Mucosa of rectum (tissue), 2 donors: ENCODE data around the gene DACT2.
A peak's percentile ranks its signal among the peaks of the same experiment; 100 is the strongest.
"Not testable (repeated sequence)": the region's sequence is repeated elsewhere in the genome, so short reads cannot be mapped to it uniquely, and the experiment has no call there.

ENCODE experiments used
- H3K27ac ChIP-seq, 2 donors: one replicate each; pipeline ENCODE4 v1.7.0; 2013; ENCODE audit warnings: inconsistent platforms in 2 of 2, low read depth in 2 of 2, low read length in 2 of 2
- H3K27me3 ChIP-seq, 2 donors: one replicate each; pipeline ENCODE4 v1.7.0; 2013; ENCODE audit warnings: low read length in 2 of 2; ENCODE audit not compliant: control insufficient read depth in 2 of 2, insufficient read depth in 2 of 2
- H3K36me3 ChIP-seq, 2 donors: one replicate each; pipeline ENCODE4 v1.7.0; 2013; ENCODE audit warnings: low read length in 2 of 2; ENCODE audit not compliant: control insufficient read depth in 2 of 2, insufficient read depth in 2 of 2
- H3K4me1 ChIP-seq, 2 donors: one replicate each; pipeline ENCODE4 v1.7.0; 2013; ENCODE audit warnings: low read length in 2 of 2, mild to moderate bottlenecking in 1 of 2; ENCODE audit not compliant: control insufficient read depth in 2 of 2, insufficient read depth in 2 of 2
- H3K4me3 ChIP-seq, 2 donors: one replicate each; pipeline ENCODE4 v1.7.0; 2013; ENCODE audit warnings: low read length in 2 of 2
- H3K9ac ChIP-seq, 2 donors: one replicate each; pipeline ENCODE4 v1.7.0; 2013; ENCODE audit warnings: low read length in 2 of 2, low read depth in 1 of 2, mild to moderate bottlenecking in 1 of 2
- H3K9me3 ChIP-seq, 2 donors: one replicate each; pipeline ENCODE4 v1.7.0; 2013; ENCODE audit warnings: low read length in 2 of 2; ENCODE audit not compliant: control insufficient read depth in 2 of 2
- donor health status: healthy.
- donor health status: Normal muscosa, but diverticular disease.

The DACT2 gene

GRCh38 chr6:168322966-168323365, 3.4 kb upstream of the DACT2 start:
- Histone ChIP-seq H3K9ac (no peak overlapping the region), H3K27me3 (no peaks in the 10 kb centered on the region), H3K9me3 (no peaks in the 10 kb centered on the region), H3K4me3 (no peak overlapping the region), H3K36me3 (no peaks in the 10 kb centered on the region), H3K27ac (no peak overlapping the region), H3K4me1 (peaks cover 5% of the 10 kb centered on the region in 2 donors)

- H3K27me3 ChIP-seq, result no peaks in the 10 kb centered on the region
- no peaks in the 10 kb centered on the region for H3K9me3 ChIP-seq
- H3K36me3 ChIP-seq, result no peaks in the 10 kb centered on the region
- no peak overlapping the region for H3K9ac ChIP-seq
- peaks cover 5% of the 10 kb centered on the region in 2 donors for H3K4me1 ChIP-seq
- H3K4me3 ChIP-seq, result no peak overlapping the region
- H3K27ac ChIP-seq, result no peak overlapping the region
Observed at GRCh38 chr6:168320634-168321033, 1.1 kb upstream of the DACT2 start.

- Histone ChIP-seq H3K9me3 (no peaks in the 10 kb centered on the region), H3K27ac (no peak overlapping the region), H3K4me1 (peaks cover 7 to 8% of the 10 kb centered on the region in 2 donors), H3K4me3 (peak overlapping the region; percentile 59 to 66), H3K36me3 (no peaks in the 10 kb centered on the region), H3K27me3 (no peaks in the 10 kb centered on the region), H3K9ac (peak overlapping the region; percentile 56 to 57)
Observed at GRCh38 chr6:168318579-168319278, 848 bp downstream of the DACT2 start.

GRCh38 chr6:168318090-168318489, 1.5 kb downstream of the DACT2 start:
- Histone ChIP-seq H3K27ac (no peak overlapping the region), H3K4me1 (peaks cover 7 to 8% of the 10 kb centered on the region in 2 donors), H3K9me3 (no peaks in the 10 kb centered on the region), H3K9ac (peak overlapping the region; percentile 24 to 56), H3K27me3 (no peaks in the 10 kb centered on the region), H3K36me3 (no peaks in the 10 kb centered on the region), H3K4me3 (peak overlapping the region in 1 of 2 donors; percentile 66)

- H3K9me3 ChIP-seq, result no peaks in the 10 kb centered on the region
- H3K4me1 ChIP-seq, result peaks cover 7 to 8% of the 10 kb centered on the region in 2 donors
- H3K4me3 ChIP-seq, result no peak overlapping the region
- no peak overlapping the region for H3K27ac ChIP-seq
- H3K9ac ChIP-seq, result no peak overlapping the region
- H3K36me3 ChIP-seq, result no peaks in the 10 kb centered on the region
- no peaks in the 10 kb centered on the region for H3K27me3 ChIP-seq
Observed at GRCh38 chr6:168315596-168315995, 4.0 kb downstream of the DACT2 start.

GRCh38 chr6:168314948-168315347, 4.6 kb downstream of the DACT2 start:
- Histone ChIP-seq H3K36me3 (no peaks in the 10 kb centered on the region), H3K9ac (no peak overlapping the region), H3K4me3 (no peak overlapping the region), H3K9me3 (no peaks in the 10 kb centered on the region), H3K27ac (no peak overlapping the region), H3K4me1 (peaks cover 7 to 8% of the 10 kb centered on the region in 2 donors), H3K27me3 (no peaks in the 10 kb centered on the region)

GRCh38 chr6:168314021-168314420, 5.6 kb downstream of the DACT2 start:
- no peaks in the 10 kb centered on the region for H3K36me3 ChIP-seq
- H3K9me3 ChIP-seq, result no peaks in the 10 kb centered on the region
- H3K4me3 ChIP-seq, result no peak overlapping the region
- H3K27me3 ChIP-seq, result no peaks in the 10 kb centered on the region
- no peak overlapping the region for H3K27ac ChIP-seq
- peaks cover 6 to 7% of the 10 kb centered on the region in 2 donors for H3K4me1 ChIP-seq
- no peak overlapping the region for H3K9ac ChIP-seq

GRCh38 chr6:168313431-168314011, 6.1 kb downstream of the DACT2 start:
- Histone ChIP-seq H3K9me3 (no peaks in the 10 kb centered on the region), H3K9ac (no peak overlapping the region), H3K4me1 (peaks cover 2 to 5% of the 10 kb centered on the region in 2 donors), H3K27me3 (no peaks in the 10 kb centered on the region), H3K4me3 (no peak overlapping the region), H3K36me3 (no peaks in the 10 kb centered on the region), H3K27ac (peak overlapping the region in 1 of 2 donors; percentile 16)

GRCh38 chr6:168312125-168312507, 7.5 kb downstream of the DACT2 start:
- H3K9ac ChIP-seq, H3K4me1 ChIP-seq, H3K9me3 ChIP-seq, H3K27ac ChIP-seq, H3K4me3 ChIP-seq, H3K27me3 ChIP-seq, H3K36me3 ChIP-seq: not testable (repeated sequence)

GRCh38 chr6:168311410-168312124, 8.0 kb downstream of the DACT2 start:
- Histone ChIP-seq H3K27ac (no peak overlapping the region), H3K4me3 (no peak overlapping the region), H3K27me3 (no peaks in the 10 kb centered on the region), H3K9ac (no peak overlapping the region), H3K4me1 (peaks cover 2 to 3% of the 10 kb centered on the region in 2 donors), H3K36me3 (no peaks in the 10 kb centered on the region), H3K9me3 (no peaks in the 10 kb centered on the region)
